Measurements from ENCODE around the gene ENTPD2. TPM values are rescaled to one million over a fixed set of nuclear protein-coding genes. Genes with fewer than 3 reads are reported as not detected.
"Not testable (repeated sequence)": the region's sequence is repeated elsewhere in the genome, so short reads cannot be mapped to it uniquely, and the experiment has no call there.

ENTPD2 gene
- total RNA-seq, 4 donors from 2014 or later = 0.22 to 0.49 TPM; not detected in 2

DNA sequence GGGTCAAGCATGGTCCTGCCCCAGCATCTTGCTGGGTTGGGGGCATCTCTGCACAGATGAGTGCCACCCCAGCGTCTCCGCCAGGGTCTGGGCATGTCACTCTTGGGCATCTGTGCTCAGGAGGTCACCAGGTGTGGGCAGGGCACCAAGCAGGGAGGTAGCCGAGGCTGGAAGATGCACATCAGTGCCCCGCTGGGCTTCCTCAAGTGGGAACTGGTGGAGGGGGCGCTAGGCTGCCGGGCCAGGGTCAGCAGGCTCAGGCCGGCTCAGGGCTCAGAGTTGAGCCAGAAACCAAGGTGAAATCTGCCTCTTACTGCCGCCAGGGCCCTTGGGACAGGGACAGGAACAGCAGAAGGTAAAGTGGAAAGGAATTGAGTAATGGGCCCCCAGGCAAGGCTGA, 17.9 kb downstream of the ENTPD2 start:
- Histone ChIP-seq H3K36me3 (peaks cover 0 to 8% of the 10 kb centered on the region in 2 donors), H3K4me1 (peaks cover 10 to 20% of the 10 kb centered on the region in 2 donors), H3K4me3 (replicated peaks in 1 of 3) (no peak overlapping the region), H3K27me3 (no peaks in the 10 kb centered on the region), H3K9me3 (no peaks in the 10 kb centered on the region), H3K27ac (no peak overlapping the region)
- DNase-seq = peak; percentile 37
- 34 to 45% methylated on average over 5 to 8 of the region's 8 CpGs for WGBS, 2 donors
- intact Hi-C loops (cut with DNase I) = loop anchor here (10.0 kb wide), 1 partner anchor 191 kb away; the partner anchor contains the start of genes AJM1 and PHPT1
- no peak for TF ChIP-seq POLR2A (IDR thresholded peaks at IDR 0.05)
- TF ChIP-seq, protein P1, sequence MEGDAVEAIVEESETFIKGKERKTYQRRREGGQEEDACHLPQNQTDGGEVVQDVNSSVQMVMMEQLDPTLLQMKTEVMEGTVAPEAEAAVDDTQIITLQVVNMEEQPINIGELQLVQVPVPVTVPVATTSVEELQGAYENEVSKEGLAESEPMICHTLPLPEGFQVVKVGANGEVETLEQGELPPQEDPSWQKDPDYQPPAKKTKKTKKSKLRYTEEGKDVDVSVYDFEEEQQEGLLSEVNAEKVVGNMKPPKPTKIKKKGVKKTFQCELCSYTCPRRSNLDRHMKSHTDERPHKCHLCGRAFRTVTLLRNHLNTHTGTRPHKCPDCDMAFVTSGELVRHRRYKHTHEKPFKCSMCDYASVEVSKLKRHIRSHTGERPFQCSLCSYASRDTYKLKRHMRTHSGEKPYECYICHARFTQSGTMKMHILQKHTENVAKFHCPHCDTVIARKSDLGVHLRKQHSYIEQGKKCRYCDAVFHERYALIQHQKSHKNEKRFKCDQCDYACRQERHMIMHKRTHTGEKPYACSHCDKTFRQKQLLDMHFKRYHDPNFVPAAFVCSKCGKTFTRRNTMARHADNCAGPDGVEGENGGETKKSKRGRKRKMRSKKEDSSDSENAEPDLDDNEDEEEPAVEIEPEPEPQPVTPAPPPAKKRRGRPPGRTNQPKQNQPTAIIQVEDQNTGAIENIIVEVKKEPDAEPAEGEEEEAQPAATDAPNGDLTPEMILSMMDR (IDR thresholded peaks at IDR 0.05) = no peak

DNA sequence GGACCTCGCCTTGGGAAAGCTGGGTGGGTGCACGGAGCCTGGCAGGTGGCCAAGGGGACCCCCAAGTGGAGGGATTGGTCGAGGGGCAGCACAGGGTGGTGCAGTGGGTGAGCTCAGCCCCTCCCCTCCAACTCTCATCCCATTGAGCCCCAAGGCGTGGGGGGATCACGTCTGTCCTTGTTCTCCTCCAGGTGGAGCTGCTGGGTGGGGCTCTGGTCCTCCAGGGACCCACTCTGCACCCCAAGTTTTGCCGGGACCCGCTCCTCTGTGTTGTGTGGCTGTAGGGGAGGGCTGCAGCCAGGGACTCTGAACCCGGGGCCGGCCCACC, 18.4 kb downstream of the ENTPD2 start:
- intact Hi-C loops (cut with DNase I) = loop anchor here (10.0 kb wide), 1 partner anchor 191 kb away; the partner anchor contains the start of genes AJM1 and PHPT1
- WGBS, 2 donors = no CpG with 5 or more reads among the region's 9 CpGs
- Histone ChIP-seq H3K4me3 (replicated peaks in 1 of 3) (no peak overlapping the region), H3K9me3 (no peaks in the 10 kb centered on the region), H3K36me3 (peaks cover 0 to 8% of the 10 kb centered on the region in 2 donors), H3K4me1 (peaks cover 10 to 20% of the 10 kb centered on the region in 2 donors), H3K27ac (peak overlapping the region in 1 of 3 donors; percentile 24), H3K27me3 (no peaks in the 10 kb centered on the region)
- DNase-seq = no peak
- TF ChIP-seq, protein P1 (IDR thresholded peaks at IDR 0.05) = peak in 1 of 6 experiments; percentile 1
- no peak for TF ChIP-seq POLR2A (IDR thresholded peaks at IDR 0.05)

DNA sequence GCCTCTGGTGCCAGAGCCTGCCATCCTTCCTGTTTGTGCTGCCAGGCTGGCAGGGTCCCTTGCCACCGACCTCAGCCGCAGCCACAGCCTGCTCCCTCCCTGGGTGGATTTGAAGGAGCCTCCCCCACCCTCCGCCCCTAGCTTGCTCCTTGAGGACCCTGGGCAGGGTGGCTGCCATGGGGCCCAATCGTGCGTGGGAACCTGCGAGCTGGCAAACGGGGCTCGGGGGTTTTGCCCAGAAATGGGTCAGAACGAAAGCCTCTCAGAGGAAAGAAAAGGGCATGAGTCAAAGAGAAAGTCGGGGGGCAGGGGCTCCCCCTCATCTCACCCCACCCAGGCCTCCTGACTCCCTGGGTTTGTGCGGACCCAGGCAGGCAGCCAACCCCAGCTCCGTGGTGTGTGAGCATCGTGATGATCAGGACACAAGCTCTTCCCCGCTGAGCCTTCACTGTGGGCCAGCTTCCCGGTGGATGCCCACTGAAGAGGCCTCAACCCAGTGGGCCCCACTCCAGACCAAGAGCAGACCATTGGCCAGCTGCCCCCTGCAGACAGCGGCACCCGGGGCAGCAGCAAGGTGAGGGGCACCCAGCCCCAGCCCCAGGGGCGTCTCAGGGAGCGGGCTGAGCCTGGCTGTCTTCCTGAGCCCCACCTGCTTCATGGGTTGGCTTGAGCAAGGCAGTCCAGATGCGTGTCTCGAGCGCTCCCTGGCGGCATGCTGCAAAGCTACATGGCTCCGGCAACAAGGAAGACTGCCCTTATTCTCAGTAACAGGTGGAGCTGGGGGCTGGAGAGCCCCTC, 19.0 kb downstream of the ENTPD2 start:
- intact Hi-C loops (cut with DNase I) = loop anchor here (5.0 to 10.0 kb wide), 2 partner anchors 190 to 248 kb away; partner anchors contain the start of genes AJM1 and PHPT1
- TF ChIP-seq POLR2A (IDR thresholded peaks at IDR 0.05) = no peak
- TF ChIP-seq, protein P1 (IDR thresholded peaks at IDR 0.05) = peak; percentile 79 to 94 (median 89)
- peaks cover 10 to 23% of the 10 kb centered on the region in 2 donors for H3K4me1 ChIP-seq
- no peak overlapping the region for H3K4me3 ChIP-seq (replicated peaks in 1 of 3)
- peak overlapping the region in 1 of 3 donors; percentile 49 for H3K27ac ChIP-seq
- no peaks in the 10 kb centered on the region for H3K27me3 ChIP-seq
- peak; percentile 82 to 84 for DNase-seq
- WGBS, 2 donors = 1 to 11% methylated on average over 7 to 18 of the region's 24 CpGs
- peaks cover 0 to 8% of the 10 kb centered on the region in 2 donors for H3K36me3 ChIP-seq
- no peaks in the 10 kb centered on the region for H3K9me3 ChIP-seq

DNA sequence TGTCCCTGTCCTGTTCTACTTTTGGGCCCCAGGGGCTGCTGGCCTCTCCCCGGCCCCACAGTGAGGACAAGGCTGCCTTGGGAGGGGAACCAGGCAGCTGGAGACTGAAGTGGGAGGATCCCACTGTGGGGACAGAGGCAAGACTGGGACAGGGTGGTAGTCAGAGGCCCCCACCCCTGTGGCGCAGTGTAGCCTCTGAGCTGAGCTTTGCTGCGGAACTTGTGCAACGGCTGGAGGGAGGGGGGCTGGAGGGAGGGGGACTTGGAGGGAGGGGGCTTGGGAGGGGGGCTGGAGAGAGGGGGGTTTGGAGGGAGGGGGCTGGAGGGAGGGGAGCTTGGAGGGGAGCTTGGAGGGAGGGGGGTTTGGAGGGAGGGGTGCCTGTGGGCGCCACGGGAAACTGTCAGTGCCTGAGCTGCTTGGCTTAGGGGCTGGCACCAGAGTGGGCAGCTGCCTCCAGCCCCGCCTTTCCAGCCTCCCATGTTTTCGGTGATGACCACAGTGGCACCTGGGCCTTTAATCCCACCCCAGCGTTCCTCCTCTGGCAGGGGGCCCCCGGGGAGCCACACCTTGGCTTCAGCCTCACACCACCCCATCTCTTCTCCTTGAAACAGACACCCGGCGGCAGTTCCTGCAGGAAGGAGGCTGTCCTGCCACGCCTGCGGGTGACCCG, 19.7 kb downstream of the ENTPD2 start:
- no peak overlapping the region for H3K4me3 ChIP-seq (replicated peaks in 1 of 3)
- DNase-seq = no peak
- no peaks in the 10 kb centered on the region for H3K27me3 ChIP-seq
- H3K36me3 ChIP-seq = peaks cover 0 to under 1% of the 10 kb centered on the region in 2 donors
- TF ChIP-seq, protein P1 (IDR thresholded peaks at IDR 0.05) = no peak
- TF ChIP-seq POLR2A (IDR thresholded peaks at IDR 0.05) = no peak
- H3K4me1 ChIP-seq = peaks cover 17 to 29% of the 10 kb centered on the region in 2 donors
- WGBS, 2 donors = 46 to 48% methylated on average over 9 to 12 of the region's 15 CpGs
- intact Hi-C loops (cut with DNase I) = loop anchor here (5.0 to 10.0 kb wide), 2 partner anchors 189 to 247 kb away; partner anchors contain the start of genes AJM1 and PHPT1
- peak overlapping the region in 1 of 3 donors; percentile 49 for H3K27ac ChIP-seq
- no peaks in the 10 kb centered on the region for H3K9me3 ChIP-seq

DNA sequence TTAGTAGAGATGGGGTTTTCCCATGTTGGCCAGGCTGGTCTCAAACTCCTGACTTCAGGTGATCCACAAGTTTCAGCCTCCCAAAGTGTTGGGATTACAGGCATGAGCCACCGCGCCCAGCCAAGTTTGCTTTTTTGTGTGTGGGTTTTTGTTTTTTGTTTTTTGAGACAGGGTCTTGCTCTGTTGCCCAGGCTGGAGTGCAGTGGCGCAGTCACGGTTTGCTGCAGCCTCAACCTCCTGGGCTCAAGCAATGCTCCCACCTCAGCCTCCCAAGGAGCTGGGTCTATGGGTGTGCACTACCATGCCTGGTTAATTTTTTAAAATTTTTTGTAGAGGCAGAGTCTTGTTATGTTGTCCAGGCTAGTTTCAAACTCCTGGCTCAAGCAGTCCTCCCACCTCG, 20.4 kb downstream of the ENTPD2 start:
- H3K9me3 ChIP-seq; H3K27me3 ChIP-seq; H3K4me3 ChIP-seq (replicated peaks in 1 of 3); H3K36me3 ChIP-seq; DNase-seq; H3K27ac ChIP-seq: not testable (repeated sequence)
- peaks cover 21 to 36% of the 10 kb centered on the region in 2 donors for H3K4me1 ChIP-seq
- intact Hi-C loops (cut with DNase I) = loop anchor here (5.0 to 10.0 kb wide), 2 partner anchors 189 to 246 kb away; partner anchors contain the start of genes AJM1 and PHPT1
- 95 to 96% methylated on average over 5 of the region's 5 CpGs for WGBS, 2 donors
